ENCODE data around the gene GLDC.

GLDC gene

DNA sequence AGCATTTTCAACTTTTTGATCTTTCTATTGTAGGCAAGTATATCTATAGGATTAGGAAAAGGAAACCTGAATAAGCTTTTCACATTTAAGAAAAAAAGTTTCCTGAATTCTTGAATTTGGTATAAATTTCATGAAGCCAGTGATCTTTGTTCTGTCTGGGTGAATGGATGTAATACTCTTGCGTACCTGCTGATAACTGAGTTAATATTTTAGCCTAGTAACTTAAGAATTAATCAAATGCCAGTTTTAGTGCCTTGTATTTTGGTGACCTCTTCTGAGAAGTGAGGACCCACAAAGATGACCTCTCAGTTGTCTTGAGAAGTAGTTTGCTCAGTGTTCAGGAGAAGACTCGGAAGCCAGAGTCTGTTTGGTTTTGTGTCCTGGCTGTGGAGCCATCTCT lies 154.7 kb downstream of the GLDC start:
- no peak for DNase-seq

- no peak for DNase-seq
Measured at GRCh38 chr9:6489099-6489498, 156.4 kb downstream of the GLDC start.

GRCh38 chr9:6488395-6488794 lies 157.1 kb downstream of the GLDC start:
- DNase-seq: no peak

DNA sequence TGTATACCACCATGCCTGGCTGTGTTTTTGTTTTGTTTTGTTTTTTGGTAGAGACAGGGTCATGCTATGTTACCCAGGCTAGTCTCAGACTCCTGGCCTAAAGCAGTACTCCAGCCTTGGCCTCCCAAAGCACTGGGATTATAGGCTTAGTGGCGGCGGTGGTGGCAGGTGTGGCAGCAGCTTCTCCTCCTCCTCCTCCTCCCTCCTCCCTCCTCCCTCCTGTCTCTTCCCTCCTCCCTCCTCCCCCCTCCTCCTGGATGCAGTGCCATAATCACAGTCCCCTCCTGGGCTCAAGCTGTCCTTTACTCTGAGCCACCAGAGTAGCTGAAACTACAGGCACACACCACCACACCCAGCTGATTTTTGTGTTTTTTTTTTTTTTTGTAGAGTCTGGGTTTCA lies 161.3 kb downstream of the GLDC start:
- DNase-seq: no peak
